Lower lobe of right lung (tissue), 2 donors: ENCODE results near the gene TSPEAR. TPM values are rescaled to one million over a fixed set of nuclear protein-coding genes. Genes with fewer than 3 reads are reported as not detected.

ENCODE experiments used
- ATAC-seq, 2 donors: fragments of 200-7000 bp; cut with Tn5 transposase; one replicate each; pipeline ENCODE4 v1.9.1; 2020 to 2022; ENCODE audit warnings: mild to moderate bottlenecking in 2 of 2, moderate library complexity in 2 of 2
- DNase-seq: peaks from one replicate; pipeline ENCODE4 v3.0.0-alpha.2; 2020
- H3K27ac ChIP-seq: fragments of 200-600 bp; one replicate; pipeline ENCODE4 v1.8.0; 2022
- H3K27me3 ChIP-seq: fragments of 200-600 bp; one replicate; pipeline ENCODE4 v1.8.0; 2022; ENCODE audit warnings: low read depth
- H3K36me3 ChIP-seq: fragments of 200-600 bp; one replicate; pipeline ENCODE4 v1.8.0; 2022; ENCODE audit warnings: mild to moderate bottlenecking
- H3K4me1 ChIP-seq: fragments of 200-600 bp; one replicate; pipeline ENCODE4 v1.8.0; 2022
- H3K4me3 ChIP-seq: fragments of 200-600 bp; one replicate; pipeline ENCODE4 v1.8.0; 2022; ENCODE audit warnings: mild to moderate bottlenecking
- H3K9me3 ChIP-seq: fragments of 200-600 bp; one replicate; pipeline ENCODE4 v1.8.0; 2022
- CTCF ChIP-seq: fragments of 200-600 bp; IDR thresholded peaks from one replicate; pipeline ENCODE4 v1.8.0; 2022; ENCODE audit warnings: antibody characterized with exemption, mild to moderate bottlenecking
- intact Hi-C: fragments of 100-400 bp; cut with DNase I; formaldehyde crosslinking; loops from one replicate; pipeline ENCODE4 v1.11.0; 2022
- total RNA-seq: library from RNA; stranded (reverse); fragmentation: NEBNext Ultra II Directional; extraction: Animal tissue kit (Norgen Biotek cat#: 25700); gene quantifications from one replicate; pipeline ENCODE4 v1.2.1, GENCODE V29; 2021
- donor health status: DM: no; HTN: yes; CAD: no; lungs with severe emphysema.

TSPEAR gene
- total RNA-seq, 1 donor from 2014 or later = 0.27 TPM

GRCh38 chr21:44494956-44495355 is 216.4 kb downstream of the TSPEAR start:
- Histone ChIP-seq H3K27me3 (peaks cover 21% of the 10 kb centered on the region), H3K4me3 (no peak overlapping the region), H3K36me3 (no peaks in the 10 kb centered on the region), H3K9me3 (peaks cover 13% of the 10 kb centered on the region), H3K27ac (no peak overlapping the region), H3K4me1 (peaks cover 3% of the 10 kb centered on the region)
- intact Hi-C loops = no loop called here
- no peak for ATAC-seq
- no peak for DNase-seq
- no peak for TF ChIP-seq CTCF

DNA sequence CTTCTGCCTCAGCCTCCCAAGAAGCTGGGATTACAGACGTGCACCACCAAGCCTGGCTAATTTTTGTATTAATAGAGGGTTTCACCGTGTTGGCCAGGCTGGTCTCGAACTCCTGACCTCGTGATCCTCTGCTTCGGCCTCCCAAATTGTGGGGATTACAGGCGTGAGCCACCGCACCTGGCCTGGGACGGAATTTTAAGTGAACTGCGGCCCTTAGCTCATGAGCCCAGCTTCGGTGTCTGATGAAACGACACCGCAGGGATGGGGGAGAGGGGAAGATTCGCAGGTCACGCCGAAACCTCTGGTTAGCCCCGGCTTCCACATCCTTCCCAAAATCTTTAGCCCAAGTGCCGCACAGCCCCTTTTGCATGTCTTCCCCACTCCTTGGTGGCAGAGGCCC is 217.0 kb downstream of the TSPEAR start:
- DNase-seq (no peak), ATAC-seq (no peak)
- no peak overlapping the region for H3K4me3 ChIP-seq
- intact Hi-C loops = no loop called here
- peaks cover 13% of the 10 kb centered on the region for H3K9me3 ChIP-seq
- H3K27me3 ChIP-seq = peaks cover 16% of the 10 kb centered on the region
- no peak for TF ChIP-seq CTCF
- no peak overlapping the region for H3K27ac ChIP-seq
- H3K4me1 ChIP-seq = peaks cover 3% of the 10 kb centered on the region
- H3K36me3 ChIP-seq = no peaks in the 10 kb centered on the region

GRCh38 chr21:44492567-44493385 is 218.6 kb downstream of the TSPEAR start:
- no peak overlapping the region for H3K27ac ChIP-seq
- intact Hi-C loops = no loop called here
- peaks cover 13% of the 10 kb centered on the region for H3K9me3 ChIP-seq
- peaks cover 7% of the 10 kb centered on the region for H3K27me3 ChIP-seq
- no peak for ATAC-seq
- no peak overlapping the region for H3K4me3 ChIP-seq
- peaks cover 3% of the 10 kb centered on the region for H3K4me1 ChIP-seq
- no peak for DNase-seq
- H3K36me3 ChIP-seq = no peaks in the 10 kb centered on the region
- TF ChIP-seq CTCF = no peak

DNA sequence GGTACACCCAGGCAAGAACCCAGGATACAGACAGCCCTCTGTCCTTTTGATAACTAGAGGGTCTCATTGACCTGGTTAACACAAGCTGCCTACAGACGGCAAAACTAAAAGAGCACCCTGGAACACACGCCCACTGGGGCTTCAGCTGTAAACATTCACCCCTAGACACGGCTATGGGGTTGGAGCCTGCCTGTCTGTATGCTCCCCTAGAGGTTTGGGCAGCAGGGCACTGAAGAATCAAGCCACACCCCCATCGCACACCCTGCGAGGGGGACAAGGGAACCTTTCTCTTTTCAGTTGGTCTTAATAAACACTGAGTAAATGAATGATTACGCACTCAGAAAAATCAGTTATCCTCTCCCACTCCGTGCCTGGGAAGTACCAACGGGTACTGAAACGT is 220.6 kb downstream of the TSPEAR start:
- Histone ChIP-seq H3K4me3 (no peak overlapping the region), H3K4me1 (no peaks in the 10 kb centered on the region), H3K27ac (no peak overlapping the region), H3K27me3 (peaks cover 7% of the 10 kb centered on the region), H3K36me3 (no peaks in the 10 kb centered on the region), H3K9me3 (peaks cover 13% of the 10 kb centered on the region)
- intact Hi-C loops = no loop called here
- DNase-seq (no peak), ATAC-seq (no peak)
- TF ChIP-seq CTCF = no peak

DNA sequence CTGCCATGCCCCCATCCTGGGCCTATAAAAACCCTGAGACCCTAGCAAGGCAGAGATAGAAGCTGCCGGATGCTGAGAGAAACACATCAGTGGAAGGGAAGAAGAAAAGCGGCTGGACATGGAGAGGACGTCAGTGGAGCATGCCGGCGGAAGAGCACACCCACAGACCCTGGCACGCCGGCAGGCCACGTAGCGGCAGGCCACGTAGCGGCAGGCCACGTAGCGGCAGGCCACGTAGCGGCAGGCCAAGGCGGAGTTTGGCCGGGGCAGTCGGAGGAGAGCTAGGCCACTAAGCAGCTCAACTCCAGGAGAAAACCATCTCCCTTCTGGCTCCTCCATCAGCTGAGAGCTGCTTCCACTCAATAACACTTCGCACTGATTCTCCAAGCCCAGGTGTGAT is 221.0 kb downstream of the TSPEAR start:
- ATAC-seq (no peak), DNase-seq (no peak)
- no peak overlapping the region for H3K4me3 ChIP-seq
- peaks cover 13% of the 10 kb centered on the region for H3K9me3 ChIP-seq
- H3K4me1 ChIP-seq = no peaks in the 10 kb centered on the region
- H3K27ac ChIP-seq = no peak overlapping the region
- intact Hi-C loops = no loop called here
- H3K27me3 ChIP-seq = peaks cover 7% of the 10 kb centered on the region
- H3K36me3 ChIP-seq = no peaks in the 10 kb centered on the region
- TF ChIP-seq CTCF = no peak
